ENCODE data around the gene FCN1. TPM values are rescaled to one million over a fixed set of nuclear protein-coding genes. Genes with fewer than 3 reads are reported as not detected.

Gene FCN1
- total RNA-seq, 4 donors from 2014 or later: 1.3 to 26.0 (median 1.8) TPM

DNA sequence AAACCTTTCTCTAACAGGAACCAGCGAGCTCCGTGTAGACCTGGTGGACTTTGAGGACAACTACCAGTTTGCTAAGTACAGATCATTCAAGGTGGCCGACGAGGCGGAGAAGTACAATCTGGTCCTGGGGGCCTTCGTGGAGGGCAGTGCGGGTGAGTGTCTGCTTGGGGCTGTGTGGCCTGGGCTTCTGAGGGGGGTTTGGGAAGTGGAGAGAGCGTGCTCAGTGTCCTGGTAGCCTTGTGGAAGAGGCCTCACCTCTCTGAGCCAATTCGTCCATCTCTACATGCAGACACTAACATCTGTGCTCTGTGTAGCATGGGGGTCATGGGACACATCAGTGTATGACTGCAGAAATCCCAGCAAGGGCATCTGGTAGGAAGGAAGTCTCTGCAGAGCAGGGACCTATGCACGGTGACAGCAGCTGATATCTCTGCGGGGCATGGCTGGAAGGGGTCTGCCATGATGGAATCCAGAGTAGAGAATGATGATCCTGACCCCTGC, 31.2 kb downstream of the FCN1 start:
- no peaks in the 10 kb centered on the region for H3K36me3 ChIP-seq
- H3K27ac ChIP-seq (replicated peaks in 1 of 4): no peak overlapping the region
- DNase-seq (ENCODE audit: extremely low spot score): peak; percentile 88
- H3K4me1 ChIP-seq: peaks cover 0 to under 1% (median 0%) of the 10 kb centered on the region in 4 donors
- intact Hi-C loops (cut with DNase I): no loop called here
- WGBS: 88% methylated on average over 10 of the region's 11 CpGs
- H3K4me3 ChIP-seq: no peak overlapping the region
- TF ChIP-seq EP300 (IDR thresholded peaks at IDR 0.05) (no peak), POLR2A (IDR thresholded peaks at IDR 0.05; ENCODE audit: low read depth) (no peak), POLR2AphosphoS5 (IDR thresholded peaks at IDR 0.05) (no peak)
- H3K27me3 ChIP-seq: peaks cover 0 to 37% (median 0%) of the 10 kb centered on the region in 4 donors
- no peaks in the 10 kb centered on the region for H3K9me3 ChIP-seq

DNA sequence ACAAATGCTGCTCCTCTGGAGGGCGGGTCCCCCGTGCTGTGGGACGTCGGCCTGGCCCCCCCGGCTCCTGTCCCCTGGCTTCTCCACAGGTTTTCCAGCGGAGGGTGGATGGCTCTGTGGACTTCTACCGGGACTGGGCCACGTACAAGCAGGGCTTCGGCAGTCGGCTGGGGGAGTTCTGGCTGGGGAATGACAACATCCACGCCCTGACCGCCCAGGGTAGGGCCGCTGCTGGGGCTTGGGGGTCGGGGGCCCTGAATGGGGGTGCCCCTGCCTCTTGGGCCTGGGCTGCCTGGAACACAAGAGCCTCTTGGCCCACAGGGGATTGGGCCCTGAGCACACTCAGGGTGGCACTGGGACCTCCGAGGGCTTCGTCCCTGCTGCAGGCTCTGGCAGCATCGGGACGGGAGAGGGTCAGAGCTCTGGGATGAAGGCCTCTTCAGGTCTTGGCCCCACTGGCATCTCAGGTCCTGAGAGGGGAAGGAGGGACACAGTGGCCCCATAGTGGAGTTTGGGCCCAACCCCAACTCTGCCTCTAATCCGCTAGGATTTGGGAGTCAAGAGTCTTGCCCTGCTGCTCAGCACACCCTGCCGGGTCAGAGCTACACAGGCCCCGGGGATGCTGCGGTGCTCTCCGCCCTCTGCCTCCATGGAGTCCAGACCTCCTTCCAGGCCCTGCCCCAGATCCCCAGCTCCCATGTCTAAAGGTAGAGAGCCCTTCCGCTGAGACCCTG, 31.9 kb downstream of the FCN1 start:
- DNase-seq (ENCODE audit: extremely low spot score): no peak

DNA sequence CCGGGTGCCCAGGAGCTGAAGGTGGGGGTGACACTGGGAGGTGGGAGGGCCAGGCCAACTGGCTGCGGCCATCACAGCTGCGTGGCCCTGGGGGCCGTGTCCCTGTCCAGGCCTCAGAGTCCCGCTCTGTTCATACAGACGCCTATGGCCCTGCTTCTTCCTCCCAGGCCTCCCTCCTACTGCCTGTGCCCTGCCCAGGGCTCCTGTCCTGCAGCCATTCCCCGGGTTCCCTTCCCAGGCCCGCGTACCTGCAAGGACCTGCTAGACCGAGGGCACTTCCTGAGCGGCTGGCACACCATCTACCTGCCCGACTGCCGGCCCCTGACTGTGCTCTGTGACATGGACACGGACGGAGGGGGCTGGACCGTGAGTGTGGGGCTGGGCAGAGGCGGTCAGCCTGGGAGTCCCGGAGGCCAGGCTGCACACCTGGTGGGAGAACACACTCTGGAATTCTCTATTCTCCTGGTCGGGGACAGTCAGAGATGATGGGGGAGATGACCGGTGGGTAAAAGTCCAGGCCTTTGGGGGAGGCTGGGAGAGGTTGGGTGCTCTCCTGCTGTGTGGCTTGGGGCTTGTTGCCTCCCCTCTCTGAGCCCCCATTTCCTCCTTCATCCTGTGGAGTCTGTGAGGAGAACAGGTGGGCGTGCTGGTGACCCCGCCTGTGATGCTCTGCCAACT, 32.6 kb downstream of the FCN1 start:
- 91% methylated on average over 22 of the region's 22 CpGs for WGBS
- intact Hi-C loops (cut with DNase I): no loop called here
- H3K4me1 ChIP-seq: no peaks in the 10 kb centered on the region
- no peaks in the 10 kb centered on the region for H3K36me3 ChIP-seq
- peaks cover 0 to 37% (median 0%) of the 10 kb centered on the region in 4 donors for H3K27me3 ChIP-seq
- DNase-seq (ENCODE audit: extremely low spot score): no peak
- no peak overlapping the region for H3K4me3 ChIP-seq
- TF ChIP-seq POLR2AphosphoS5 (IDR thresholded peaks at IDR 0.05) (no peak), POLR2A (IDR thresholded peaks at IDR 0.05; ENCODE audit: low read depth) (no peak), CTCF (IDR thresholded peaks at IDR 0.05) (no peak), EP300 (IDR thresholded peaks at IDR 0.05) (no peak)
- H3K9me3 ChIP-seq: no peaks in the 10 kb centered on the region
- H3K27ac ChIP-seq (replicated peaks in 1 of 4): no peak overlapping the region

More for the DNA sequence above, 31.9 kb downstream of the FCN1 start:
- H3K4me3 ChIP-seq: no peak overlapping the region
- H3K27me3 ChIP-seq: peaks cover 0 to 37% (median 0%) of the 10 kb centered on the region in 4 donors
- no peaks in the 10 kb centered on the region for H3K9me3 ChIP-seq
- no peak overlapping the region for H3K27ac ChIP-seq (replicated peaks in 1 of 4)
- intact Hi-C loops (cut with DNase I): no loop called here
- no peaks in the 10 kb centered on the region for H3K4me1 ChIP-seq
- H3K36me3 ChIP-seq: no peaks in the 10 kb centered on the region
- TF ChIP-seq POLR2A (IDR thresholded peaks at IDR 0.05; ENCODE audit: low read depth) (no peak), POLR2AphosphoS5 (IDR thresholded peaks at IDR 0.05) (no peak), CTCF (IDR thresholded peaks at IDR 0.05) (no peak), EP300 (IDR thresholded peaks at IDR 0.05) (no peak)
- WGBS: 89% methylated on average over 10 of the region's 24 CpGs

GRCh38 chr9:134884492-134884891, 33.2 kb downstream of the FCN1 start:
- 90% methylated on average over 8 of the region's 8 CpGs for WGBS
- intact Hi-C loops (cut with DNase I): no loop called here
- Histone ChIP-seq H3K9me3 (no peaks in the 10 kb centered on the region), H3K4me3 (no peak overlapping the region), H3K27ac (replicated peaks in 1 of 4) (no peak overlapping the region), H3K4me1 (no peaks in the 10 kb centered on the region), H3K36me3 (no peaks in the 10 kb centered on the region), H3K27me3 (peaks cover 0 to 37% (median 0%) of the 10 kb centered on the region in 4 donors)
- peak; percentile 62 for DNase-seq (ENCODE audit: extremely low spot score)
- TF ChIP-seq EP300 (IDR thresholded peaks at IDR 0.05) (no peak), POLR2AphosphoS5 (IDR thresholded peaks at IDR 0.05) (no peak), CTCF (IDR thresholded peaks at IDR 0.05) (no peak), POLR2A (IDR thresholded peaks at IDR 0.05; ENCODE audit: low read depth) (no peak)

All from esophagus muscularis mucosa (tissue), 4 donors.